GM19463 (cell line): ENCODE results near the gene H3-3A.
"Not testable (repeated sequence)": the region's sequence is repeated elsewhere in the genome, so short reads cannot be mapped to it uniquely, and the experiment has no call there.

Experiments used
- ATAC-seq: cut with Tn5 transposase; IDR thresholded peaks from one replicate; pipeline ENCODE4 v1.9.1; 2021; ENCODE audit warnings: mild to moderate bottlenecking, moderate library complexity; ENCODE audit not compliant: unreplicated experiment

H3-3A gene

GRCh38 chr1:226083302-226084101, 21.0 kb downstream of the H3-3A start:
- ATAC-seq: peak; percentile 89

- ATAC-seq: no peak
Observed at GRCh38 chr1:226085675-226086285, 23.3 kb downstream of the H3-3A start.

- ATAC-seq: no peak
Observed at GRCh38 chr1:226086776-226087175, 24.3 kb downstream of the H3-3A start.

DNA sequence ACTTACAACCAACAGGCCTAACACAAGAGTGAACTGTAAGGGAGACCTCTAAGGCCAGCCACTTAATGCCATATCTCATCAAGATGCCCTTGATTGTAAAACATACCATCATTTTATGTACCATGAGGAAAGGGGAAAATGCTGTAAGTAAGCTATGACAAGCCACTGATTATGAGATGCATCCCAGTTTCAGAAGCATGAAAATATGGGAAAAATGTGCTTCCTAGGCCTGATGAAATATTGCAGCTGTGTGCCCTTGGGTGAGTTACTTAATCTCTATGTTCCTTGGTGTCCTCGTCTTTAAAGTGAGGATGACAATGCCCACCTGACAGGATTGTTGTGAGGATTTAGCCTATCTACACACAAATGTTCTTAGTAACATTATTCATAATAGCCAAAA, 28.9 kb downstream of the H3-3A start:
- no peak for ATAC-seq

DNA sequence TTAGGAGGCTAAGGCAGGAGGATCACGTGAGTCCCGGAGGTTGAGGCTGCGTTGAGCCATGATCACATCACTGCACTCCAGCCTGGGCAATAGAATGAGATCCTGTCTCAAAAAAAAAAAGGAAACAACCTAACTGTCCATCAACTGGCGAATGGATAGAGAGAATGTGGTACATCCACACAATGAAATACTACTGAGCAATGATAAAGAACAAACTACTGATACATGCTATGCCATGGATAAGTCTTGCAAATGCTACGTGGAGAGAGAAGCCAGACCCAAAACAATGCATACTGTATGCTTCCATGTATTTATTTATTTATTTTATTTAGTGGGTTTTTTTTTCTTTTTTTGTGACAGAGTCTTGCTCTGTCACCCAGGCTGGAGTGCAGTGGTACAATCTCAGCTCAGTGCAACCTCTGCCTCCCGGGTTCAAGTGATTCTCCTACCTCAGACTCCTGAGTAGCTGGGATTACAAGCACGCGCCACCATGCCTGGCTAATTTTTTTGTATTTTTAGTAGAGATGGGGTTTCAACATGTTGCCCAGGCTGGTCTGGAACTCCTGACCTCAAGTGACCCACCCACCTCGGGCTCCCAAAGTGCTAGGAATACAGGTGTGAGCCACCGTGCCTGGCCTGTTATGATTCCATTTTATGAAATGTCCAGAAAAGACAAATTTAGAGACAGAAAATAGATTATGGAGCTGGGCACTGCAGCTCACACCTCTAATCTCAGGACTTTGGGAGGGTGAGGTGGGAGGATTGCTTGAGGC, 29.7 kb downstream of the H3-3A start:
- ATAC-seq: not testable (repeated sequence)

- ATAC-seq: no peak
Observed at GRCh38 chr1:226092965-226093364, 30.4 kb downstream of the H3-3A start.

- ATAC-seq: no peak
Observed at GRCh38 chr1:226093621-226094020, 31.1 kb downstream of the H3-3A start.

GRCh38 chr1:226094451-226094850, 31.9 kb downstream of the H3-3A start:
- no peak for ATAC-seq

GRCh38 chr1:226095286-226095685, 32.8 kb downstream of the H3-3A start:
- ATAC-seq: no peak

DNA sequence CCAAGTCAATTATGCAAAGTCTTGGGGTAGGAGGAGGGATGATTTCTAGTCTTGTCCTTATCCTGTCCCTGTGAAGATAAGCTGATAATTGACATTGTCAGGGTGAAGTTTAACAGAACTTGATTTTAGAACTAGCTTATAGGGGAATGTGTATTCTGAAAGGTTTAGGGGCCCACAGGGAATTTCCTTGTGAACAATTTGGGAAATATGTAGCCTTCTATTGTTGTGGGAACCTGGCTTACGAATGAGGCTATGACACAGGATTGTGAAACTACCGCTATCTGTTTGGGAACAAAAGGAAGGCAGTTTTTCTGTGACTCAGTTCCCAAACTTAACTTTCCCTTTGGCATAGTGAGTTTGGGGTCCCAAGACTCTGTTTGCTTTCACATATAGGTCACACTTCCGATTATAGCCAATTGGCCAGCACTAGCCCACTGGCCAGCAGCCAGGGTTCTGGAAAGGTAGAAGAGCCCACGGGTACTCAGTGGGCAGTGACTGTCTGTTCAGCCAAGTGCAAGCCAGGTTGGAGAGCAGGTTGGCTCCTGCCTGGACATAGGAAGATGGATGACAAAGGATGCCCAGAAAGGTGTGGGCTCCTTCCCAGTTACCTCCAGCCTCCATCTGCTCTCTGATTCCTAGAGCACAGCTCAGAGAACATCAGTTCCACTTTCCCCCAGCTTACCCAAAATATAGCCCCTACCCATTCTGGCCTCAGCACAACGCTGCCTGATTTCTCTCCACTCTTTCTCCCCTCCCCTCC, 35.5 kb downstream of the H3-3A start:
- no peak for ATAC-seq

DNA sequence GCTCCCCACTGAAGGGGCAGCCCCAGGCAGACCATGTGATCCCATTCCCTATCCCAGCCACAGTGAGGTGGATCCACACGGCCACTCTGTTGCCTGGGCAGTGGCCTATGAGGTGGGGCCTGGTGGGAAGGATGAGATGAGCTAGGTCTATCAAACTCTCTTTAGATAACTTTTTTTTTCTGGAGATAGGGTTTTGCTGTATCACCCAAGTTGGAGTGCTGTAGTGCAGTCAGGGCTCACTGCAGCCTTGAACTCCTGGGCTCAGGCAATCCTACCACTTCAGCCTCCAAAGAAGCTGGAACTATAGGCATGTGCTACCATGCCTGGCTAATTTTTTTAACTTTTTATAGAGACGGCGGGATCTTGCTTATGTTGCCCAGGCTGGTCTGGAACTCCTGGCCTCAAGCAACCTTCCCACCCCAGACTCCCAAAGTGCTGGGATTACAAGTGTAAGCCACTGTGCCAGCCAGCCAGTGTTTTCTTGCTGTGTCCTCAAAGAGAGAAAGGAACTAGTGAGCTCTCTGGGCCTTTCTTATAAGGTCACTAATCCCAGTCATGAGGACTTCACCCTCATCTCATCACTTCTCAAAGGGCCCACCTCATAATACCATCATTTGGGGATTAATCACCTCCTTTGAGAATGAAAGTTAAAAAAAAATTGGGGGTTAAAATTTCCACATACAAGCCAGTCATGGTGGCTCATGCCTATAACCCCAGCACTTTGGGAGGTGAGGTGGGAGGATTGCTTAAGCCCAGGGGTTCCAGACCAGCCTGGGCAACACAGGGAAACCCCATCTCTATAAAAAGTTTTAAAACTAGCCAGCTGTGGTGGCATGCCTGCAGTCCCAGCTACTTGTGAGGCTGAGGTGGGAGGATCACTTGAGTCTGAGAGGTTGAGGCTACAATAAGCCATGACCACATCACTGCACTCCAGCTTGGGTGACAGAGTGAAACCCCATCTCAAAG, 36.6 kb downstream of the H3-3A start:
- no peak for ATAC-seq

- no peak for ATAC-seq
Observed at GRCh38 chr1:226100436-226101391, 38.2 kb downstream of the H3-3A start.

GRCh38 chr1:226104671-226105121, 42.2 kb downstream of the H3-3A start:
- no peak for ATAC-seq

GRCh38 chr1:226107471-226108460, 45.2 kb downstream of the H3-3A start:
- no peak for ATAC-seq

DNA sequence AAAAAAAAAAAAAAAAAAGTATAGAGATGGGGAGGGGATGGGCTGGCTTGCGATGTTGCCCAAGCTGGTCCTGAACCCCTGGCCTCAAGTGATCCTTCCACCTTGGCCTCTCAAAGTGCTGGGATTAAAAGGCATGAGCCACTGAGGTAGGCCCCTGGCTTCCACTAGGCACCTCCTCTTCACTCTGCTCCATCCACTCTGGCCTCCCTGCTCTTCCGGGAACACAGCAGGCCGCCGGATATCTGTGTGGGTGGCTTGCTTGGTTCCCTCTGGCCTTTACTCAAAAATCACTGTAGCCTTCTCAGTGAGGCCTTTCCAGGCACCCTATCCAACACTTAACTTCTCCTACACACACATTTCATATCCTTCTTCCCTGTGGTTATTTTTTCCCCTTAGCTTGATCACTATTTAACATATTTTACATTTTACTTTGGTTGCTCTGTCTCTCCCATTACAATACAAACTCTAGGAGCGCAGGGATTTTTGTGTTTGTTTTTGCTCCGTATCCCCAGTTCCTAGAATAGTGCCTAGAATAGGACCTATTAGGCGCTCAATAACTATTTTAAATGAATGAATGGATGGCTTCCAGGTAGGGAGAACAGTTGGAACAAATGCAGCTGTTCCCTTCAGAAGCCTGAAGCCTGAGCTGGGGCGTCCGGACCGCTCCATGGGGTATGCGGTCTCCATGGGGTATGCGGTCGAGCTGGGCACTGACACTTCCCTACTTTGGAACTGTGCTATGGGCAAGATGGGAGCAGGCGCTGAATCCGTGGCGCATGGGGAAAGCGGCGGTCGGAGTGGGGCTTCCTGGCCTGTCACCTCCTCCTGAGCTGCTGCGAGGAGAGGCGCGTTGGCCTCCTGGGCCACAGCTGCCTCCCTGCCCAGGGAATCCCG, 46.7 kb downstream of the H3-3A start:
- ATAC-seq: no peak

GRCh38 chr1:226109829-226110248, 47.3 kb downstream of the H3-3A start:
- peak; percentile 70 for ATAC-seq
